ENCODE results near the gene SH3TC1.

SH3TC1 gene

DNA sequence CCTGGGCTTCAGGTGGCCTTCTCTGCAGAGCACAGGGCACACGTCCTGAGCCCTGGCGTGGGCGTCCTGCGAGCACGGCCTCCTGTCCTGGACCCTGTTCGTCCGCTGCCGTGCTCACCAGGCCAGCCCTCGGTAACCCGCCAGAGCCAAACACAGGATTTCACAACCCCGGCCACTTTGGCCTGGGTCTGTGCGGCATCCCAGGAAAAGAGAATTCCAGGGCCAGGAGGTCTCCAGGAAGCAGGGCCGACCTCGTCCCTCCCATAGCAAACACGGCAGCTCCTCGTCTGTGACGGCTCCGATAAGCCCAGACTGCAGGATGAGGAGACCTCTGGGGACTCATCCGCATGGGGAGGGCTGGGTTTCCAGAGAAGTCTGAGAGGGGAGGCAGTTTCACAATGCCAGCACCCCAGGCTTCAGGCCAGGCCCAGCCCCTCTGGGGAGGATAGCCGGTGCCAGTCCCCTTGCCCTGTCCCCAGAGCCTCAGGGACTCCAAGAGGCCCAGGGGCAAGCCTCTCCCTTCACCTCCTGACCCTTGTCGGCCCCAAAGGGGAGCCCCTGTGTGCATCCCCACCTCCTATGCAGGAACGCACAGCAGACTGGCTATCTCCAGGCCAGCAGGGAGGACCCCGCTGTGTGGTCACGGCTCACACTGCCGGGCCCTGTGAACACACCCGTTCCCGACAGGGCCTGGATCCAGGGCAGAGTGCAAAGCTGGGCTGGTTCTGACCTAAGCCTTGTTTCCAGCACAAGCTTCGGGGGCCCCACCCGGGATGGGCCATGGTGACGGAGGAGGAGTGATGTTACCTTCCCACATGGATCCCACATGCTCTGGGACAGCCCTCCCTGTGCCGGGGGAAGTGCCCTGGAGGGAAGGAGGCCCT, 48.2 kb downstream of the SH3TC1 start:
- no peak for DNase-seq

DNA sequence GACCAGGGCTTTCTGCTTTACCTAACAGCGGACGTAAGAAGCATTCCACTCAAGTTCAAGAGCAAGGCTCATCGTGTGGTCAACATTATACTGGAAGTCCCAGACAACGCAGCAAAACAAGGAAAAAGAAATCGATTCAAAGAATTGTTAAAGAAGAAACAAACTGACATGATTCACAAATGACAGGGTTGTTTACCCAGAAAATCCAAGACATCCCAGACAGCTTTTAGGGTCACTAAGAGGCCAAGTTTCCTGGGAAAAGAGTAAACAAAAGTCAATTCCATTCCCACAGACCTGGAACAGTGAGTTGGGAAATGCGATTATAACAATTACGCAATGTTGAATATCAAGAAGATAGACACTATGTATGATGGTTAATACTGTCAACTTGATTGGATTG, 49.0 kb downstream of the SH3TC1 start:
- DNase-seq = no peak

DNA sequence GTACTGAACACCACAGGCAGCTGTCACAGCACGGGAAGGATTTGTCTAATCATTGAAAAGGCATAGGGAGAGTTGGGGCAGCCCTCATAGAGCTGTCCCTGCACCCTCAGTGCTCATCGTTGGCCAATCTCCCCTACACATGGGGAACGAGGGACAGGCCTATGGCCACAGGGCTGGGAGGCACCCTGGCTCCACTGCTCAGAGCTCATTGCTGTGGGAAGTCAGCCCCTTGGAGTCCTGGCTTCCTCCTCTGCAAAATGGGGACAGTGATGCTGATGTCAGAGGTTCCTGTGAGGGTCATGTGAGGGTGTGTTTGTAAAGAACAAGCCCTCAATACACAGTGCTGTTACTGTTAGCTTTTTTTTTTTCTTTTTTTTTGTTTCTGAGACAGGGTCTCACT, 51.1 kb downstream of the SH3TC1 start:
- no peak for DNase-seq

DNA sequence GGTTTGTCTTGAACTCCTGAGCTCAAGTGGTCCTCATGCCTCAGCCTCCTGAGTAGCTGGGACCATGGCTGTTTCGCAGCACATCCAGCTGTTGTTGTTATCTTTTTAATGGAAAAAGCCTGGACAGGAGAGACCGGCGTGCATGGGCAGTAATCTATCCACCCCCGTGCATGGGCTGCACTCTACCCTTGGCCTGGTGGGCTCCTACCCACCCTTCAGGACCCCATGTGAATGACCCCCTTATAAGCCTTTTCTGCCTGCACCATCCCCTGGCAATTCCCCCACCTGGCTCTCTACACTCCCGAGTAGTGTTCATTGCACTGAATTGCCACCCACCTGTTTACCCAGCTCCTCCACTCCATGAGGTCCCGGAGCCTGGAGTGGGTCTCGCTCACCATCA, 51.5 kb downstream of the SH3TC1 start:
- no peak for DNase-seq

DNA sequence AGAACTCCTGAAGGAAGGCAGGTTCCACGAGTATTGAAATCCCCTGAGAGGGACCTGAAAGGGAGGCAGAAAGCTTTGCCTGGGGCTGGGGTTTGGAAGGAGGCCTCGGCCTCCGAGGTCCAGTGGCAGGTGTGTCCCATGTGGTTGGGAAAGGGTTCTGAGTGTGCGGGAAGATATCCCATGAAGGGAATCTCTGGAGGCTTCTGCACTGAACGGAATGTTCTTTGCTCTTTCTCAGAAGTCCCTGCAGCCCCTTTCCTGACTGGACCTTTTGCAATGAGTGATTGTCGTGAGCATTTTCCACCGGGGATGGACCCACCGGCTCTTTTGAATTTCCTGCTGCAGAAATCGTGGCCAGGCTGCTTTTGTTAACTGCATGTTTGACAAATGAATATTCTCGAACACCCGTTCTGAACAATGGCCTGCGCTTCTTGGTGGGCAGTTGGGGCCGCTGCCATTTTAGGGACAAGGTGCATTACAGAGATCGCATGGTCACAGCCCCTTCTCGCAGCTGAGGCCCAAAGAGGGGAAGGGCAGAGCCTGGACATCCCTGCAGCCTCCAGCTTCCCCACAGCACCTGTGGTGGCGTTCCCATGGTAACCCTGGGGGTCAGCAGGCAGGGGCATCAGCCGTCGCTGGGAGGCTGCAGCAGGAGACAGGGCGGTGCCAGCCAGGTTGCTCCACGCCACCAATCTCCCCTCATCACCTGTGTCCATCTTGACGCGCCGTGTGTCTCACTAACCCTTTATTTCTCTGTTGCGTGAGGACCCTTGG, 52.2 kb downstream of the SH3TC1 start:
- DNase-seq = no peak

DNA sequence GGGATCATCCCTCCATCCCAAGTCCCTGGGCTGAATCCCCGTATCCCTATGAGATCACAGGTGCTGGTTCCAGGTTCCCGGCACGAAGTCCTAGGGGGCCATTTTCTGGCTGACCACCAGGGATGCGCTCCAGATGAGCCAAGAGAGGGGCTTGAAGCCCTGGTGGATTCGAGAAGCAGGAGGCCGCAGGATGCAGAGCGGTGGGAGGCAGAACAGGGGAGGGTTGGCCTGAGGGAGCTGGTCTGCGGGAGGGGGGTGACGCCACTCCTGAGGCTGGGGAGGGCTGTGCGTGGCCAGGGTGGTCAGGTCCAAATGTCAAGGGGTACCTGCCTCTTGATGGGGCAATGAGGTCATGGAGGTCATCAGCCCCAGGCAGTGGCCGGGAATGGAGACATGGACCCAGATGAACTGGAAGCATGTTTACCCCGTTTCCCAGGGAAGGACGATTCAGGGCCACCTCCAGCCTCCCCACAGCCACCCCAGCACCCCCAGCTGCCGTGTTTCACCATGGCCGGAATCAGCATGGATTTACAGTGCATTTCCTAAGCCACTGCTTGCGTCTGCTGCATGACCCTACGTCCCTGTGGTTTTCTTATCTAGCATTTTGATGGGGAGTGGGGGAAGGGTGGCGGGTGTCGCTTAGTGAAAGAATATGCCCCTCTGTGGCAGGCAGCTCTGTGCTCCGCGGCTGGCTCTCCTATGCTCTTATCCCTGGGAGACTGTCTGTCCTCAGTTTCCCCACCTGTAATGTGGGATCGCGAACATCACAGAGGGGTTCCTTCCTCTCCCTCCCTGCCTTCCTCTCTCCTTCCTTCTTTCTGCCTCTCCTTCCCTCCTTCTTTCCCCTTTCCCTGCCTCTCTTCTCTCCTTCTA, 53.4 kb downstream of the SH3TC1 start:
- no peak for DNase-seq

DNA sequence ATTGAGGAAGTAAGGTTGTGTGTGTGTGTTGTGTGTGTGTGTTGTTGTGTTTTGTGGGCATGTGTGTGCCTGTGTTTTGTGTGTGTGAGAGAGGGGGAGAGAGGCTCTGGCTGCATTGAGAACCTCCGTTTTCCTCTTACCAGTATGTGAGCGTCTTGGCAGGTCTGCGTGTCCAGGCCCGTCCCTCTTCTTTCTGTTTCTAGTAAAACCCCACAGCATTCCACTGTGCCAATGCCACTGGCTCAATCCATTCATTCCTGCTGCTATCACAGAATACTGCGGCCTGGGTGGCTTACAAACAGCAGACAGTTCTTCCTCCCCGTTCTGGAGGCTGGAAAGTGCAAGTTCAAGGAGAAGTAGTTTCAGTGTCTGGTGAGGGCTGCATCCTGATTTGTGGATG, 55.0 kb downstream of the SH3TC1 start:
- DNase-seq = no peak

DNA sequence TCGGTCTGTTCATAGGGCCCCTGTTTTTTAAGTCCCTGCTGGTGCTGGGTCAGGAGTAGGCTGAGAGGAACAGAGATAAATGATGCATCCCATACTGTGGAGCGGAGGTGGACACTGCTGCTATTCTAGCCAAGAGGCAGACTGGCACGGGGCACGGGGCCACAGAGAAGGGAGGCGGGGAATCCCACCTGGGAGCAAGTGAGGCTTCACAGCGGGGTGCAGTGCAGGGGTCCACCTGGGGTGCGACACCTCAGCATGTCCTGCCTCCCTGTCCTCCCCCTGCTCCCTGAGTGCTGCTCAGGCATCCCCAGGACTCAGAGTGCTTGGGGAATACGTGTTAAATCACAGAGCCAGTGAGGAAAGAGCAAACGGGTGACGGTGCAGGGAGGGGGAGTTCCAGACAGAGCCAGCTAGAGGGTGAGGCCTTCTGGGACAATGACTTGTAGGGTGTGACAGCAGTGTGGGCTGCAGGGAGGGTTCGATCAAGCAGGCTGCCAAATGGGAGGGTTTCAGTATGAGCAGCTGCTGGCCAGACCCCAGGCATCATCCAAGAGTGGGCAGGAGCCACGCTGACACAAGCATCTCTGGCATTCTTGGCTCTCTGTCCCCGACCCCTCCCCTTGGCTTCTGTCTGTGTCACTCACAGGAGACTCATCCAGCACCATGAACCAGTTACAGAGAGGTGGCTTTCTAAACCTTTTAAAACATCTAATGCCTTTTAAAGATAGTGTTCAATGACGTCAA, 56.8 kb downstream of the SH3TC1 start:
- no peak for DNase-seq

DNA sequence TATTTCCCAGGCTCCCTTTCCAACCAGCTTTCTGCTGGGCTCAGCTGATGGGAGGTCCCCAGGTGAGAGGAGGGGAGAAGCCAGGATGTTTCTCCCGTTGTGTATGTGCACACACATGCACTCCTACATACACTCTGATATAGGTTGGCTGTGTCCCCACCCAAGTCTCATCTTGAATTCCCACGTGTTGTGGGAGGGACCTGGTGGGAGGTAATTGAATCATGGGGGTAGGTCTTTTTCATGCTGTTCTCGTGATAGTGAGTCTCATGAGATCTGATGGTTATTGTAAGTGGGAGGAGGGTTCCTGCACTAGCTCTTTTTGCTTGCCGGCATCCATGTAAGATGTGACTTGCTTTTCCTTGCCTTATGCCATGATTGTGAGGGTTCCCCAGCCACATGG, 58.8 kb downstream of the SH3TC1 start:
- DNase-seq = no peak

DNA sequence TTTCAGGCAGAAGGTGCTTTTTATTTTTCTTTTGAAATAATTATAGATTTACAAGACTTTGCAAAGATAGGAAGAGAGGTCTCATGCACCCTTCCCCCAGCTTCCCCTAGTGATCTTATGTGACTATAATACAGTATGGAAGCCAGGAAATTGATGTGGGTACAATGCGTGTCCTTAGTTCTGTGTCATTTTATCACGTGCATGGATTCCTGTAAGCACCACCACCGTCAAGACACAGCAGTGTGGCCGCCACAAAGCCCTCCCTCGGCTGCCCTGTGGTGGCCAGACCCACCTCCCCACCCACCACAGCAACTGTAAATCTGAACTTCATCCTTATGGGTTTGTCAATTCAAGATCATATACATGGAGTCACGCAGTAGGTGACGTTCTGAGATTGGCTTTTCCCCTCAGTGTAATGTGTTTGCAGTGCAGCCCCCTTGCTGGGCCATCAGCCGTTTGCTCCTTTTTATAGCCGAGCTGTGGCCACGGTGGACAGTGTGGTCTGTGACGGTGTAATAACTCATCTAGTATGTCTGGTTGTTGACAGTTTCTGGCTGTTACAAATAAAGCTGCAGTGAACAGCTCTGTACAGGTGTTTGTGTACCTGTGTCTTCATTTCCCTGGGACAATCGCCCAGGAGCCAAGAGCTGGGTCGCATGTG, 59.6 kb downstream of the SH3TC1 start:
- DNase-seq = no peak

DNA sequence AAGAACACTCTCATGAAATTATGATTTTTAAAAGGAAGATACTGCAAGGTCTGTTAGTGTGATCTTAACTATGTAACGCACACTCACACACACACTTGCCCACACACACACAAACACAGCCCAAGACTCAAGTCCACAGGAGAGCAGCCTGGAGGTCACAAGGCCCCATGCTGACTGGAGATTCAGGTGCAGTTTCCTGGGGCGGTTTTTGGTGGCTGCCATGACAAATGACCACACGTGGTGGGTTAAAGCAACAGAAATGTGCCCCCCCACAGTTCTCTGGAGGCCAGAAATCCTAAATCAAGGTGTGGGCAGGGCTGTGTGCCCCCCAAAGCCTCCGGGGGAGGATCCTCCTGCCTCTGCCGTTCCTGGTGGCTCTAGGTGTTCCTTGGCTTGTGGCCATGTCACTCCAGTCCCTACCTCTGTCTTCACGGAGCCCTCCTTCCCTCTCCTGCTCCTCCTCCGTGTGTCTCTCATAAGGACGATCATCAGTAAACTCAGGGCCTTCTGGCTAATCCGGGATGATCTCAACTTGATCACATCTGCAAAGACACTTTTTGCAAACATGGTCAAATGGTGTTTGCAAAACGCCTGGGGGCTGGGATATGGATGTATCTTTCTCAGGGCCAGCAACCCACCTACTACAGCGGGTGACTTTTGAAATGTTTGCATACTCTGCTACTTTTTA, 60.8 kb downstream of the SH3TC1 start:
- no peak for DNase-seq

DNA sequence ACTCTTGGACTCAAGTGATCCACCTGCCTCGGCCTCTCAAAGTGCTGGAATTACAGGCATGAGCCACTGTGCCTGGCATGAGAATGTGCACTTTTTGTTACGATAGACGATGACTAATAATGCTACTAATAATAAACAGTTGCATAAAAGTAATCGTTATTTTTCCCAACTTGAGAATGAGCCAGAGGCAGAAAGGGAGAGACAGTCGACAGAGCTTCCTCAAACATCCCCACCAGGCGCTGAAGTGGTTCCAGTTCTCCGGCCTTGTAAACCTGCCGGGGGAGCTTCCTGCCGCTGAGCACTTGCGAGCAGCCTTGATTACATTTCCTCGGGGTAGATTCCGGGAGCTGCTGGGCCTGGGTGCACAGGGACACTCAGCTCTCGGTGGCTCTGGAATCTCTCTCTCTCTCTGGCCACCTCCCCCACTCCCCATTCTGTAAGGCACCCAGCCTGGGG, 61.6 kb downstream of the SH3TC1 start:
- DNase-seq = no peak

DNA sequence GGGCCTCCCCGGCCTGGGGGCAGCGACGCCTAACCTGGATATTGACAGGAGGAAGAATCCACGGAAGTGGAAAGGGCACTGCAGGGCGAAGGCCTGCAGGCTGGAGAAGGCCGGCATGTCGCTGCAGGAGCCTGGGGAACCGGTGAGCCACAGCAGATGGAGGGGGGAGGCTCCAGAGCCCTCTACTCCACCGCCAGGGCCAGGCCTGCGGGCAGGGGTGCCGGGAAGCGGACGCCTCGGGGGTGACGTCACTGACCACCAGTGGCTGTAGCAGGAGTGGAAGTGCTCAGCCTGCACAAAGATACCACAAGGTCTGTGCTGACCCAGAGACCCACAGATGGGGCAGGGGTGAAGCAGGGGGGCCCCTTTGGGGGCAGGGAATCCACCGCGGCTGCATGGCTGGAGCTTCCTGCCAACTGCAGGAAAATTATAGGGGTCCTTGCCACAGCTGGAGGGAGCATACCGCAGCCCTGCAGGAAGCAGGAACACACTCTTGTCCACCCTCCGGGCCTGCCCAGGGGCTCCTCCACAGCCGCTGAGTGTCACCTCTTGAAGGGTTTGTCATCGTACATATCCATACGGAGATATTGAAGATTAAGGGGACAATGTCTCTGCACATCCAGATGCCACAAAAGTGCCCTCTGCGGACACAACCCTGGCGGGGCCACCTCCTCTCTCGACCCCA, 62.9 kb downstream of the SH3TC1 start:
- no peak for DNase-seq

DNA sequence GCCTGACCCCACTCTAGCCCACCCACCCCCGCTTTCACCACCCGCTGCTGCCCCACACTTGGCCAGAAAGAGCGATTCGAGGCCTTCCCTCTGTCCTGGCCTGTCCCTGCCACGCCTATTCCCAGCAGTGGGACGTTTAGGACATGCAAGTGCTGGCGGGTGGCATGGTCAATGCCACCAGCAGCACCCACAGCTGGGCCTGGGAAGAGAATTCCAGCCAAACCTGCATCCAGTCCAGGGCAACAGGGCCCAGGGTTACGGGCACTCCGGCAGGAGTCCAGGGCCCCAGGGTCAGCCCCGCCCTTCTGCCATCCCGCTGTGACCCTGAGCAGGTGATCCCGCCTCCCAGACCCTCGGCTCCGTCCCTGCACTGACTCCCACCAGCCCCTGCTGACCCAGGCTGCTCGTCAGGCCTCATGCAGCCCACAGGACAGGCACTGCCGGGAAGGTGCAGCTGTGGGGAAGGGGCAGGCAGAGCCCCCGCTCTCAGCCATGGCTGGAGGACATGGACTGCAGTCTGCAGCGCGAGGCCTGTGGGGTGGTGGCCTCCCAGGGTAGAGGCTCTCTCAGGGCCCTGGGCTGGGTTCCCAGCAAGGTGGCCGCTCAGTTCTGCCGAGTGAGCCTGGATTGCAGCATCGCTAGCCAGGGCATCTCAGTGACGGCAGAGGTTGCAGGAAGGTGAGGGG, 63.7 kb downstream of the SH3TC1 start:
- no peak for DNase-seq

DNA sequence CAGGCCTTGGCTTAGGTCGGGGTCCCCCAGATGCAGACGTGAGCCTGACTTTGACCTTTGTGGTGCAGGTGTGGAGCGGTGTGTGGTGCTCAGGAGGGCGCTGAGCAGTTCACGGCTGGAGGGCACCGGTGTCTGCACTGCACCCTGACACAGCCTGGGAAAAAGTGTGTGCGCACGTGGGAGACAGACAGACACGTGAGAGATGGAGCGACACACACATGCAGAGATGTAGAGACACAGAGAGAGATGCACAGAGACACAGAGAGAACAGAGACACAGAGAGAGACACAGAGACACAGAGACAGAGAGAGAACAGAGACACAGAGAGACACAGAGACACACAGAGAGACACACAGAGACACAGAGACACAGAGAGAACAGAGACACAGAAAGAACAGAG, 64.3 kb downstream of the SH3TC1 start:
- no peak for DNase-seq

DNA sequence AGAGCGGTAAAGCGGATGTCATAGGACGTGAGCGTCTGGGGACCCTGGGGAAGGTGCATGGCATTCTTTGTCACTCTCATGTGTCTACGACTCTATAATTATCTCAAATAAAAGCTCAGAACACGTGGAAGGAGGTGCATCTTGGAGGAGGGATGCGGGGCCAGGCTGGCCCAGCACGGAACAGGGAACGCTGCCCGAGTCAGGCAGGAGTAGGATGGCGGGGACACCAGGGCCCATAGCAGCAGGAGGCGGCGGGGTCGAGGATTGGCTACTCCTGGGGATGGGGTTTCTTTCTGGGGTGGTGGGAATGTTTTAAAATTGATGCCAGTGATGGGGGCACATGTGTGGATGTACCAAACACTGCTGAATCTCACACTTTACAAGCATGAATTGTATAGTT, 65.0 kb downstream of the SH3TC1 start:
- DNase-seq = no peak

DNA sequence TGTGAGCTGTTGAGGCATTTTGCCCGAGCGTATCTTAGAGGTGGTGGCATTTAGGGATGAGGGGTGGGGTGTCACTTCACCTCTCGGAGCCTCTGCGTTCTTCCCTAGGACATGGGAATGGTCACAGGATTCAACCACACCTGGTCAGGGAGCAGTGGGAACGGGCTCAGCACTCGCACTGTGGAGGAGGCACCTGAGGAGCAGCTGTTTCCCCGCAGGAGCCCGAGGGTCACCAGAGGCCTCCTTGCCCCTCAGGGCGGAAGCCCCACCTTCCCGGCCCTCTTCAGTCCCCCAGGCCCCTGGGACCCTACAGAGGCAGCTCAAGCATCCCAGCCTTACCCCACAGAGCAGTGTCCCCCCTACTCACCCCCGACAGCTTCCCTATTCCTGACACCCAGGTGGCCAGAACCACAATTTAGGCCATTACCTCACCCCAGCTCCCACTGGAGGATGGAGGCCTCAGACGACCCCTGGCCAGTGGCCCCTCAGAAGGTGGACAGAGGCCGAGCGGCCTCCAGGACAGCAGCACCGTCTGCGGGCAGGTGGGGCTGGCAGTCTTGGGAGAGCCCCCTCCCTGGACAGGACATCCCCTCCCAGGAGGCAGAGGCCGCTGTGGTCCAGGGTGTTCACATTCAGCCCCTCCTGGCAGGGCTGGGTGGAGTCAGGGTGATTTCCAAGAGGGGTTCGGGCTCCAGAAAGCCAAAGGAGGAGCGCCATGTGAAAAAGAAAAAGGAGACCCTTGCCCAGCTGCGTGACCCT, 66.3 kb downstream of the SH3TC1 start:
- no peak for DNase-seq

DNA sequence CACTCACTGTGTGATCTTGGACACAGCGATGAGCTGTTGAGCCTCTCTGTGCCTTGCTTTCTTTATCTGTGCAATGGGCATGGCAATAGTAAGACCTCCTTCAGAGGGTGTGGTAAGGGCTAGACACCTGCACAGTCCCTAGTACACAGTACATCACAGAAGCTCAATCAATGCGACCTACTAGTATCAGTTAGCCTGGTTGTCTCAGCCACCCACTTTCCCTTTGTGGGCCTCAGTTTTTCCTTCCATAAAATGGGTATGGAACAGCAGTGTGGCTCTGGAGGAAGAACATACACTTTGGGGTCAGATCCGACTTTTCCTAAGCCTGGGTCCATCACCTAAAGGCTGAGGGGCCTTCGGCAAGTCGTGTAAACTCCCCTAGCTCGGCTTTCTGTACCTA, 67.0 kb downstream of the SH3TC1 start:
- DNase-seq = no peak

DNA sequence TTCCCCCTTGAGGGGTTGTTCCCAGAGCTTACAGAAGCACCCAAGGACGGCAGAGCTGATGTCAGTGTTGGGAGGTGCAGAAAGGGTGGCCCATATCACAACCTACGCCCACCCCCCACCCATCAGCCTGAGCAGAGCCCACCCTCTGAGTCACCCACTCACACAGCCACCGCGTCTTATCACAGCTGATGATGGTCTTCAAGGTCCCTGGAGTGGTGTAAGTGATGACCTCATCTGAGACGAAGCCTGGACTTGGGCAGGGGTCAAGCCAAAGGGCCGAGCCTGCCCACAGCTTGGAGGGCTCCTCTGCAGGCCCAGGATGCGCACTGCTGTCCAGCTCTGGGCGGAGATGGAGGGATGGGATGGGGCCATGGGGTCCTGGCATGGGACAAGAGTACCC, 67.4 kb downstream of the SH3TC1 start:
- no peak for DNase-seq

Data from stimulated activated CD4-positive, alpha-beta T cell treated with anti-CD3 and anti-CD28 coated beads, Interleukin-4, amount 100 ng/mL, for 4 hours (primary cell).